ENCODE measurements around the gene PDE1C.

Gene PDE1C

GRCh38 chr7:31894308-31894707, 175.9 kb downstream of the PDE1C start:
- H2AFZ ChIP-seq (ENCODE audit: low read depth, low read length): no peak overlapping the region
- H4K20me1 ChIP-seq (ENCODE audit: insufficient read depth, low read length): no peaks in the 10 kb centered on the region
- no peaks in the 10 kb centered on the region for H3K79me2 ChIP-seq (ENCODE audit: low read length)
- no peak overlapping the region for H3K27ac ChIP-seq (ENCODE audit: low read length)
- H3K4me1 ChIP-seq (ENCODE audit: low read length): no peaks in the 10 kb centered on the region
- no peak overlapping the region for H3K4me3 ChIP-seq (ENCODE audit: low read length)
- no peak overlapping the region for H3K4me2 ChIP-seq (ENCODE audit: low read length)
- H3K36me3 ChIP-seq (replicated peaks; ENCODE audit: low read depth, low read length): no peaks in the 10 kb centered on the region
- no peak for TF ChIP-seq CTCF (IDR thresholded peaks at IDR 0.05; ENCODE audit: low read depth, low read length)
- H3K9me3 ChIP-seq (ENCODE audit: insufficient read depth, low read length): no peaks in the 10 kb centered on the region
- H3K9ac ChIP-seq (ENCODE audit: low read length): no peak overlapping the region
- no peaks in the 10 kb centered on the region for H3K27me3 ChIP-seq (ENCODE audit: low read depth, low read length)

DNA sequence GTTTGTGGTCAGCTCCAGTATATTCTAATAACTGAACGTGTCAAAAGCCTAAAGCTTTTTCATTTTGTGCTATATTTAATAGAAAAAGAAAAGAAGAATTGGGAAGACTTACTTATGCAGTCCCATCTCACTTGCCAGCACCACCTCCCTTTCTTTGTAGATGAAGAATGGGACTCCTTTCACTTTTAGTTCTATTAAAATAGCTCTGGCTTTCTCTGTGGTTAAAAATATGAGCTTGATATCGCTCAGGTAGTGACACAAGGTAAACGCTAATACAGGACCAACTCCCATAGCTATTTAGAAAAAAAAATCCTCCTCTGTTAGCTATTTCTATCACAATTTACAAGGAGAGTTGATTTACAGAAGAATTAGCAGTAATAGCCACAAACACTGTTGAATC, 176.8 kb downstream of the PDE1C start:
- Histone ChIP-seq H3K4me1 (ENCODE audit: low read length) (no peaks in the 10 kb centered on the region), H3K36me3 (replicated peaks; ENCODE audit: low read depth, low read length) (no peaks in the 10 kb centered on the region), H3K27ac (ENCODE audit: low read length) (no peak overlapping the region), H3K79me2 (ENCODE audit: low read length) (no peaks in the 10 kb centered on the region), H3K9ac (ENCODE audit: low read length) (no peak overlapping the region), H3K9me3 (ENCODE audit: insufficient read depth, low read length) (no peaks in the 10 kb centered on the region), H3K4me2 (ENCODE audit: low read length) (no peak overlapping the region), H3K4me3 (ENCODE audit: low read length) (no peak overlapping the region), H3K27me3 (ENCODE audit: low read depth, low read length) (no peaks in the 10 kb centered on the region), H2AFZ (ENCODE audit: low read depth, low read length) (no peak overlapping the region), H4K20me1 (ENCODE audit: insufficient read depth, low read length) (no peaks in the 10 kb centered on the region)
- TF ChIP-seq CTCF (IDR thresholded peaks at IDR 0.05; ENCODE audit: low read depth, low read length) (no peak), EZH2phosphoT487 (IDR thresholded peaks at IDR 0.05; ENCODE audit: low read depth) (no peak)

DNA sequence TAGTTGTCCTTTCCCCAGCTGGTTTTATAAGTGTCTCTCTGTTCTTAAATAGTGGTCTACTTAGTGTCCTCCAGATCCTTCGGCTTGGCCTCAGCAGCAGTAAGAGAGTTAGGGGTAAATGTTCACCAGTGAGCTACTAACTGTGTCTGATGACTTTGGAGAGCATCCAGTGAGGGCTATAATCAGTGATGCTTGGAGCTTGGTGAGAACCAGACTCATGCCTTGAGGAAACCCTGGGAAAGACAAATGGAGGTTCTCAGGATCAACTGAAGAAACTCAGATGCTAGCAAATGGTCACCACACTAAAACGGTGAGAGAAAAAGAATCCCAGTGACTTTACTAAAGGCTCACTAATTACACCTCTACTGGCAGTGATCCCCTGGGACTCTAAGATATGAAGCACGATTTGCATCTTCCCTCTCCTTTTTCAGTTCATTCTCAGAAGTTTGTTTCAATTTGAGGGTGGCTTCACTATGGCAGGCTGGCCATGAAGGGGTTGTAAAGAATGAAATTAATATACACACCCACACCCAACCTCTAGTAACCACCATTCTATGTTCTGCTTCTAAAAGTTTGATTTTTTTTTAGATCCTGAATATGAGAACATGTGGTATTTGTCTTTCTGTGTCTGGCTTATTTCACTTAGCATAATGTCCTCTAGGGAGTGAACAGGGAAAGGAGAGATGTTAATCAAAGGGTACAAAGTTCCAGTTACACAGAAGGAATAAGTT, 177.9 kb downstream of the PDE1C start:
- no peaks in the 10 kb centered on the region for H3K36me3 ChIP-seq (replicated peaks; ENCODE audit: low read depth, low read length)
- H3K9ac ChIP-seq (ENCODE audit: low read length): no peak overlapping the region
- no peaks in the 10 kb centered on the region for H3K27me3 ChIP-seq (ENCODE audit: low read depth, low read length)
- TF ChIP-seq CTCF (IDR thresholded peaks at IDR 0.05; ENCODE audit: low read depth, low read length) (no peak), EZH2phosphoT487 (IDR thresholded peaks at IDR 0.05; ENCODE audit: low read depth) (no peak)
- H3K79me2 ChIP-seq (ENCODE audit: low read length): no peaks in the 10 kb centered on the region
- H3K27ac ChIP-seq (ENCODE audit: low read length): no peak overlapping the region
- H3K9me3 ChIP-seq (ENCODE audit: insufficient read depth, low read length): no peaks in the 10 kb centered on the region
- H4K20me1 ChIP-seq (ENCODE audit: insufficient read depth, low read length): no peaks in the 10 kb centered on the region
- H3K4me3 ChIP-seq (ENCODE audit: low read length): no peak overlapping the region
- H3K4me1 ChIP-seq (ENCODE audit: low read length): no peaks in the 10 kb centered on the region
- no peak overlapping the region for H3K4me2 ChIP-seq (ENCODE audit: low read length)
- no peak overlapping the region for H2AFZ ChIP-seq (ENCODE audit: low read depth, low read length)

DNA sequence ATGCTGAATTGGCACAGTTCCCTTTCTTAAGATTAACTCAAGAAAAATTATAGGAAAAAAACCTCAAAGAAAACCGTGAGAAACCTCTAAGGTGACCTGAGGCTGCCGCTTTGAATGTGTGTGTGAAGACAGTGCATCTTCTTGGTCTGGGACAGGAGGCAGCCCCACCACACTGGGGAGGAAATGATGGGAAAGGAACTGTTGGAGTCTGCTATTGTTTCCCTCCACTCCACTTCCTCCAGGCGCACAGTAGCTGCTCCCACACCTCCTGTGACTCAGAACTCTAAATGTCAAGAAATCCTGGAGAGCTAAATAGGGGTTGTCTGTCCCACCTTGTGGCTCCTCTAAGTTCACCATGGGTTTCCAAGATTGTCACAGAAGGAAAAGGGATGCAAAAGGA, 179.4 kb downstream of the PDE1C start:
- Histone ChIP-seq H3K9ac (ENCODE audit: low read length) (no peak overlapping the region), H3K27ac (ENCODE audit: low read length) (no peak overlapping the region), H3K4me1 (ENCODE audit: low read length) (no peaks in the 10 kb centered on the region), H3K4me2 (ENCODE audit: low read length) (no peak overlapping the region), H3K36me3 (replicated peaks; ENCODE audit: low read depth, low read length) (no peaks in the 10 kb centered on the region), H3K27me3 (ENCODE audit: low read depth, low read length) (no peaks in the 10 kb centered on the region), H3K79me2 (ENCODE audit: low read length) (no peaks in the 10 kb centered on the region), H3K9me3 (ENCODE audit: insufficient read depth, low read length) (no peaks in the 10 kb centered on the region), H4K20me1 (ENCODE audit: insufficient read depth, low read length) (no peaks in the 10 kb centered on the region), H2AFZ (ENCODE audit: low read depth, low read length) (no peak overlapping the region), H3K4me3 (ENCODE audit: low read length) (no peak overlapping the region)
- TF ChIP-seq EZH2phosphoT487 (IDR thresholded peaks at IDR 0.05; ENCODE audit: low read depth) (no peak), CTCF (IDR thresholded peaks at IDR 0.05; ENCODE audit: low read depth, low read length) (no peak)

All from OCI-LY3 (cell line).